A673 (cell line): Measurements from ENCODE around the gene BAAT.

Experiments
- CTCF ChIP-seq: fragments of 300-800, 200-600 bp; sonication (generic); conservative IDR thresholded peaks from 2 replicates; pipeline ENCODE4 v1.5.1; 2017; ENCODE audit warnings: low read depth, mild to moderate bottlenecking, antibody characterized with exemption, low read length, moderate library complexity, mixed read lengths
- EZH2 ChIP-seq: fragments of 200-600 bp; sonication (generic); IDR thresholded peaks from 2 replicates; pipeline ENCODE4 v1.6.1; 2017; ENCODE audit warnings: borderline replicate concordance, low read depth, mild to moderate bottlenecking, mixed read lengths, antibody characterized with exemption, low read length; ENCODE audit not compliant: poor library complexity, severe bottlenecking

- no peak for TF ChIP-seq CTCF
- no peak for TF ChIP-seq EZH2
Measured at GRCh38 chr9:101400120-101400519, 15.3 kb upstream of the BAAT start.
